Stimulated activated CD8-positive, alpha-beta memory T cell treated with anti-CD3 and anti-CD28 coated beads, Interleukin-7, amount 100 ng/mL, for 48 hours (primary cell): ENCODE results near the gene ELL3.
"Not testable (repeated sequence)": the region's sequence is repeated elsewhere in the genome, so short reads cannot be mapped to it uniquely, and the experiment has no call there.

Experiments used
- DNase-seq, 2 donors: peaks; one replicate each; pipeline ENCODE4 v3.0.0-alpha.2; 2020; ENCODE audit warnings: low read depth in 1 of 2; ENCODE audit errors: extremely low read depth in 1 of 2

ELL3 gene

DNA sequence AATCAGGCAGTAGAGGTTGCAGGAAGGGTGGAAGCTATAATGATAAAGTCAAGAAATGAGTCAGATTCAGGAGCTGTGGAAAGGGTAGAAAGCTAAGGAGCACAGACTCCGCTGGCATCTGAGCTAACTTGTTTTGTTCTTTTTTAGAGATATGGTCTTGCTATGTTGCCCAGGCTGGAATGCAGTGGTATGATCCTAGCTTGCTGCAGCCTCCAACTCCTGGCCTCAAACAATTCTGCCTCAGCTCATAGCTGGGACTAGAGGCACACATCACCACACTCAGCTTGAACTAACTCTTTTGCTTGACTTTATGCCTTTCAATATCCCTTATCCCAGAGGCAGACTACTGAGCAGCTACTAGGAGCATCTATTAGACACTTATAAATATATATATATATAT, 50.5 kb downstream of the ELL3 start:
- not testable (repeated sequence) for DNase-seq

DNA sequence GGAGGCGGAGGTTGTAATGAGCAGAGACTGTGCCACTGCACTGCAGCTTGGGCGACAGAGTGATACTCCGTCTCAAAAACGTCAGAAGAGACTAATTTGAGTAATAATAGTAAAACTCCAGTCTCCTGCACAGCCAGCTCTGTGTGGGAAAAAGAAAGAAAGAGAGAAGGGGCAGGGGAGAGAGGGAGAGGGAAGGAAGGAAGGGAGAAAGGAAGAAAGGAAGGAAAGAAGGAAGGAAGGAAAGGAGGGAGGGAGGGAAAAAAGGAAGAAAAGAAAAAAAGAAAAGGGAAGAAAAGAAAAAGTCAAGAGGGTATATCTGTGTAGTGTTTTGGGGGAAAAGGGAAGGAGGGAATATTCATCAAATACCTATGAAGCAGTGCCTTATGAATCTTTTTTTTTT, 53.6 kb downstream of the ELL3 start:
- DNase-seq = no peak
